Measurements from ENCODE around the gene CCSER2.

DNA sequence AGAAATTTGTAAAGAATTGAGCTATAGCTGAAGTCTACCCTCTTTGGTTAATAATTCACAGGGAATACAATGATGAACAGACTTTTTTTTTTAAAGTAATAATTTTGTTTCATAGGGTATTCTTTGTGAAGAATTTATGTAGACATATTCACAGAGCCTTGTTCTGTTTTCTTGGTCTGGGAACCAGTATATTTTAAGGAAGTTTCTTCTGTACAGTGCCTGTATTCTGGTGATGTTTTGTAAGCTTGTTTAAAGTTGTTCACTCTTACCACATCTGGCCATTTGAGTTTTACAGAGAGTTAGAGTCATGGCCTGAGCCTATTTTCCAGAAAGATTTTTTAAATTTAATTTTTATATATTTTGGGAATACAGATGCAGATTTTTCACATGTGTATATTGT is 70.3 kb downstream of the CCSER2 start:
- TF ChIP-seq, protein P1, sequence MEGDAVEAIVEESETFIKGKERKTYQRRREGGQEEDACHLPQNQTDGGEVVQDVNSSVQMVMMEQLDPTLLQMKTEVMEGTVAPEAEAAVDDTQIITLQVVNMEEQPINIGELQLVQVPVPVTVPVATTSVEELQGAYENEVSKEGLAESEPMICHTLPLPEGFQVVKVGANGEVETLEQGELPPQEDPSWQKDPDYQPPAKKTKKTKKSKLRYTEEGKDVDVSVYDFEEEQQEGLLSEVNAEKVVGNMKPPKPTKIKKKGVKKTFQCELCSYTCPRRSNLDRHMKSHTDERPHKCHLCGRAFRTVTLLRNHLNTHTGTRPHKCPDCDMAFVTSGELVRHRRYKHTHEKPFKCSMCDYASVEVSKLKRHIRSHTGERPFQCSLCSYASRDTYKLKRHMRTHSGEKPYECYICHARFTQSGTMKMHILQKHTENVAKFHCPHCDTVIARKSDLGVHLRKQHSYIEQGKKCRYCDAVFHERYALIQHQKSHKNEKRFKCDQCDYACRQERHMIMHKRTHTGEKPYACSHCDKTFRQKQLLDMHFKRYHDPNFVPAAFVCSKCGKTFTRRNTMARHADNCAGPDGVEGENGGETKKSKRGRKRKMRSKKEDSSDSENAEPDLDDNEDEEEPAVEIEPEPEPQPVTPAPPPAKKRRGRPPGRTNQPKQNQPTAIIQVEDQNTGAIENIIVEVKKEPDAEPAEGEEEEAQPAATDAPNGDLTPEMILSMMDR (IDR thresholded peaks at IDR 0.05; ENCODE audit: low read length), result no peak
- no peak for TF ChIP-seq EZH2 (IDR thresholded peaks at IDR 0.05; ENCODE audit: borderline replicate concordance, low read length)
